ENCODE data around the gene TSC1.

DNA sequence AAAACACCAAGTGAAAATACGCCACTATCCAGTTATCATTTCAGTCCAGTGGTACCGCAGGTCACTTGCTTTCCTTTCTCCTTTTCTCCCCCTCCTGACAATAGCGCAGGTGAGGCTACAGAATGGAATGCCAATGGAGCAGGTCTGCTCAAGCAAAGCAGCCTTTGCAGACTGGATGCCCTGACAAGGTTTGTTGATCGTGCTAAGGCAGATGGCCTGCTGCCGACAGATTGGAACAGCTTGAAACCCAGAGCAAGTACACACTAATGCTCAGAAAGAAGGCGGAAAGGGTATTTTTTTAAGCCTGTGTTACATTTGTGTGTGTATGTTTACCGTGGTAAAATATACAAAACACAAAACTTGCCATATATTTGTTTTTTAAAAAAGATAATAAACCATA lies 46.4 kb downstream of the TSC1 start:
- TF ChIP-seq, protein P1, sequence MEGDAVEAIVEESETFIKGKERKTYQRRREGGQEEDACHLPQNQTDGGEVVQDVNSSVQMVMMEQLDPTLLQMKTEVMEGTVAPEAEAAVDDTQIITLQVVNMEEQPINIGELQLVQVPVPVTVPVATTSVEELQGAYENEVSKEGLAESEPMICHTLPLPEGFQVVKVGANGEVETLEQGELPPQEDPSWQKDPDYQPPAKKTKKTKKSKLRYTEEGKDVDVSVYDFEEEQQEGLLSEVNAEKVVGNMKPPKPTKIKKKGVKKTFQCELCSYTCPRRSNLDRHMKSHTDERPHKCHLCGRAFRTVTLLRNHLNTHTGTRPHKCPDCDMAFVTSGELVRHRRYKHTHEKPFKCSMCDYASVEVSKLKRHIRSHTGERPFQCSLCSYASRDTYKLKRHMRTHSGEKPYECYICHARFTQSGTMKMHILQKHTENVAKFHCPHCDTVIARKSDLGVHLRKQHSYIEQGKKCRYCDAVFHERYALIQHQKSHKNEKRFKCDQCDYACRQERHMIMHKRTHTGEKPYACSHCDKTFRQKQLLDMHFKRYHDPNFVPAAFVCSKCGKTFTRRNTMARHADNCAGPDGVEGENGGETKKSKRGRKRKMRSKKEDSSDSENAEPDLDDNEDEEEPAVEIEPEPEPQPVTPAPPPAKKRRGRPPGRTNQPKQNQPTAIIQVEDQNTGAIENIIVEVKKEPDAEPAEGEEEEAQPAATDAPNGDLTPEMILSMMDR (IDR thresholded peaks at IDR 0.05), result no peak
- no peak for TF ChIP-seq POLR2A (IDR thresholded peaks at IDR 0.05)

All from Peyer's patch (tissue), 4 donors.